Measurements from ENCODE around the gene E2F4. TPM values are rescaled to one million over a fixed set of nuclear protein-coding genes. Genes with fewer than 3 reads are reported as not detected.

Gene E2F4
- total RNA-seq, 1 experiment from 2014 or later = 74.5 TPM

- no peaks in the 10 kb centered on the region for H3K36me3 ChIP-seq (ENCODE audit: control insufficient read depth, insufficient read depth, low read length)
- POLR2A ChIA-PET = no interaction called here
- BruUV-seq (replicated peaks) = no TSS peak
- H3K27ac ChIP-seq (ENCODE audit: low read length) = no peak overlapping the region
- intact Hi-C loops (cut with micrococcal nuclease; ENCODE audit: unreplicated experiment) = no loop called here
- ATAC-seq (no peak), DNase-seq (ENCODE audit: low read depth, low spot score) (no peak)
- H3K4me3 ChIP-seq (ENCODE audit: low read depth in 2 of 2, low read length in 2 of 2) = no peak overlapping the region
- in situ Hi-C loops (cut with HindIII; ENCODE audit: low pct_unique_long_range_greater_than_20kb, low sequenced_read_pairs) = no loop called here
- H3K27me3 ChIP-seq (ENCODE audit: control insufficient read depth, insufficient read depth, low read length) = no peaks in the 10 kb centered on the region
- H3K9me3 ChIP-seq (ENCODE audit: control insufficient read depth, insufficient read depth, low read depth, low read length) = no peaks in the 10 kb centered on the region
- peaks cover 5% of the 10 kb centered on the region; the same call in 1 of the 2 replicates for H3K4me1 ChIP-seq (ENCODE audit: control insufficient read depth, insufficient read depth, low read length)
- CTCF ChIA-PET = no interaction called here
- TF ChIP-seq CTCF (IDR thresholded peaks at IDR 0.05) = no peak
- no peak for TF ChIP-seq REST (IDR thresholded peaks at IDR 0.05; ENCODE audit: insufficient read depth in 1 of 2, low read depth in 2 of 2, low read length in 1 of 2)
- TF ChIP-seq TCF7L2 (IDR thresholded peaks at IDR 0.05; ENCODE audit: low read depth, low read length) = no peak
- no peak for TF ChIP-seq SIN3A (IDR thresholded peaks at IDR 0.05; ENCODE audit: borderline replicate concordance, insufficient read depth, low read depth, low read length)
- no peak for TF ChIP-seq POLR2AphosphoS5 (IDR thresholded peaks at IDR 0.05; ENCODE audit: low read depth, low read length)
Observed at GRCh38 chr16:67238278-67238575, 46.3 kb downstream of the E2F4 start.

- Histone ChIP-seq H3K27me3 (ENCODE audit: control insufficient read depth, insufficient read depth, low read length) (no peaks in the 10 kb centered on the region), H3K4me3 (ENCODE audit: low read depth in 2 of 2, low read length in 2 of 2) (no peak overlapping the region), H3K27ac (ENCODE audit: low read length) (no peak overlapping the region), H3K36me3 (ENCODE audit: control insufficient read depth, insufficient read depth, low read length) (no peaks in the 10 kb centered on the region), H3K4me1 (ENCODE audit: control insufficient read depth, insufficient read depth, low read length) (peaks cover 5% of the 10 kb centered on the region; the same call in 1 of the 2 replicates), H3K9me3 (ENCODE audit: control insufficient read depth, insufficient read depth, low read depth, low read length) (no peaks in the 10 kb centered on the region)
- in situ Hi-C loops (cut with HindIII; ENCODE audit: low pct_unique_long_range_greater_than_20kb, low sequenced_read_pairs) = no loop called here
- POLR2A ChIA-PET = no interaction called here
- TF ChIP-seq SIN3A (IDR thresholded peaks at IDR 0.05; ENCODE audit: borderline replicate concordance, insufficient read depth, low read depth, low read length) (no peak), CTCF (IDR thresholded peaks at IDR 0.05) (no peak), REST (IDR thresholded peaks at IDR 0.05; ENCODE audit: insufficient read depth in 1 of 2, low read depth in 2 of 2, low read length in 1 of 2) (no peak), POLR2AphosphoS5 (IDR thresholded peaks at IDR 0.05; ENCODE audit: low read depth, low read length) (no peak), TCF7L2 (IDR thresholded peaks at IDR 0.05; ENCODE audit: low read depth, low read length) (no peak)
- no peak for ATAC-seq
- CTCF ChIA-PET = no interaction called here
- no TSS peak for BruUV-seq (replicated peaks)
- intact Hi-C loops (cut with micrococcal nuclease; ENCODE audit: unreplicated experiment) = no loop called here
- no peak for DNase-seq (ENCODE audit: low read depth, low spot score)
Observed at GRCh38 chr16:67238806-67239470, 47.0 kb downstream of the E2F4 start.

Measured in Panc1 (cell line).